HepG2 (cell line): ENCODE results near the gene LHX3.

Experiments
- CTCF ChIP-seq: sonication (generic); formaldehyde crosslinking; IDR thresholded peaks from 2 replicates; pipeline ENCODE4 v1.5.0; 2020; ENCODE audit warnings: mild to moderate bottlenecking, missing genetic modification reagents, moderate library complexity
- SMC3 ChIP-seq: IDR thresholded peaks from 2 replicates; pipeline ENCODE4 v1.6.1; 2011; ENCODE audit warnings: low read length, improper control_type of control experiment
- TAF1 ChIP-seq: sonication (generic); formaldehyde crosslinking; IDR thresholded peaks from 2 replicates; pipeline ENCODE4 v1.4.0; 2020; ENCODE audit warnings: missing genetic modification reagents
- ZBTB39 ChIP-seq: sonication (generic); formaldehyde crosslinking; IDR thresholded peaks from 2 replicates; pipeline ENCODE4 v1.5.0; 2020; ENCODE audit warnings: missing genetic modification reagents
- ZNF44 ChIP-seq: sonication (generic); formaldehyde crosslinking; IDR thresholded peaks from 2 replicates; pipeline ENCODE4 v1.5.1; 2020; ENCODE audit warnings: mild to moderate bottlenecking, missing genetic modification reagents

GRCh38 chr9:136163248-136163850, 41.6 kb downstream of the LHX3 start:
- TF ChIP-seq TAF1 (CRISPR knock-in tag) (no peak), SMC3 (no peak), ZNF44 (no peak), ZBTB39 (CRISPR knock-in tag) (no peak), CTCF (CRISPR knock-in tag) (no peak)
